NCI-H1417 treated with DMSO at 0.1 percent for 48 hours (cell line): ENCODE results near the gene CYGB.
"Not testable (repeated sequence)": the region's sequence is repeated elsewhere in the genome, so short reads cannot be mapped to it uniquely, and the experiment has no call there.

Source experiments
- DNase-seq: peaks from one replicate; lab custom pipeline; 2025; lab: John Stamatoyannopoulos, UW

CYGB gene

GRCh38 chr17:76523084-76524037, 14.1 kb downstream of the CYGB start:
- no peak for DNase-seq

DNA sequence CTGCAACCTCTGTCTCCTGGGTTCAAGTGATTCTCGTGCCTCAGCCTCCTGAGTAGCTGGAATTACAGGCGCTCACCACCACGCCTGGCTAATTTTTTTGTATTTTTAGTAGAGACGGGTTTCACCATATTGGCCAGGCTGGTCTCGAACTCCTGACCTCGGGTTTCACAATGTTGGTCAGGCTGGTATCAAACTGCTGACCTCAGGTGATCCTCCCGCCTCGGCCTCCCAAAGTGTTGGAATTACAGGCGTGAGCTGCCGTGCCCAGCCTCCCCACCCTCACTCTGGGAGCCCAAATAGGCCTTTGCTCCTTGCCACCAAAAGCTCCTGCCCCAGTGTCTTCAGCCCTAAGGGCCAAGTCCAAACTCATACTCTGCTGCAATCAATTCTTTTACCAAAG, 15.8 kb downstream of the CYGB start:
- not testable (repeated sequence) for DNase-seq

DNA sequence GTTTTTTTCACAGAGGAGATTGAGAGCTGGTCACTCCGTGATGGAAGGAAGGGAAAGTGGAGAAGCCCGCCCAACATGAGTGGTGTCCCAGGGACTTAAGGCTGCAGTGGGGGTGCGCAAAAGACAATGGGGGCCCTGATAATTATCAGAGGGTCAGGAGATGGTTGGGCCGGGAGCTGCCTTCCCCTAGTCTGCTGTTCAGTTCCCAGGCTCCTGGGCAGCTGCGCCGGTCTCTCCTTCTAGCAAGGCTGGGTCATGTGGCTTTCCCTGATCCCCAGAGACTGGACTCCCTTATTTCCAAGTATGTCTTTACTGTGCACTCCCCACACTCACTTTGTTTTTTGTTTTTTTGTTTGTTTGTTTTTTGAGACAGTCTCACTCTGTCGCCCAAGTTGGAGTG, 16.2 kb downstream of the CYGB start:
- DNase-seq, result no peak

GRCh38 chr17:76519048-76519966, 18.2 kb downstream of the CYGB start:
- DNase-seq, result no peak

GRCh38 chr17:76517638-76518038, 19.9 kb downstream of the CYGB start:
- DNase-seq, result no peak

DNA sequence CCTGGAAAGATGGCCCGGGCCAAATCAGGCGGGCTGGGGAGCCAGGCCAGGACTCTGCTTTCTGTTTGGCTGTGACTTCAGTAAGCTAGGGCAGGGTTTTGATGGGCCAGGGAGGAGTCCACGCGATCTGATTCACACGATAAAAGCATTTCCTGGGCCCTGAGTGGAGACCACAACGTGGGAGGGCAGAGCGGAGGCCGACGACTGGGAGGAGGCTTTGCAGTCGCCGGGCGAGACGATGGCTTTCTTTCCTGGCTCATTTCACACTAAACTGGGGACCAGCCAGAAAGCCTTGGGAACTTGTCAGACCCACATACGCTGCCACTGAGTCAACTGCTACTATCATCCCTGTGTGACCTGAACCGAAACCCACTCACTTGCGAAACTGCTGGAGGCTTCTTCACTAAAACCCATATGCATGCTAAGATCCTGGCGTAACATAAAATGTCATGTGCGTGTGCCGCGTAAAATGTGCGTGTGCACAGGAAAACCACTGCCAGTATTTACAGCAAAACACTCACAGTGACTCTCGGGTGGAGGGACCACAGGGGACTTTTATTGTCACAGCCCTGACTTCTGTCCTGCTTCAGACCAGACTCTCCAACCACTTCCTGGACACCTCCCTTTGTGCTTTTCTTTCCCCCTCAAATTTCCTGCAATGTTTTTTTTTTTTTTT, 22.1 kb downstream of the CYGB start:
- DNase-seq, result no peak

DNA sequence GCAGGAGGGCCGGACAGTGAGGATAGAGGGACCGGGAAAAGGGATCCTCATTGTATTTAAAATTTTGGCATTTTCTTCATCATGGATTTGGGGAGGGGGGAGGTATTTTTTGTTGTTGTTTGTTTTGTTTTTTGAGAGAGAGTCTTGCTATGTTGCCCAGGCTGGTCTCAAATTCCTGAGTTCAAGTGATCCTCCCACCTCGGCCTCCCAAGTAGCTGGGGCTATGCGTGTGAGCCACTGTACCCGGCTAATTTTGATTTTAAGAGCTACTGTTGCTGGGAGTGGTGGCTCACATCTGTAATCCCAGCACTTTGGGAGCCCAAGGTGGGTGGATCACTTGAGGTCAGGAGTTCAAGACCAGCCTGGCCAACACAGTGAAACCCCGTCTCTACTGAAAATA, 23.2 kb downstream of the CYGB start:
- not testable (repeated sequence) for DNase-seq

DNA sequence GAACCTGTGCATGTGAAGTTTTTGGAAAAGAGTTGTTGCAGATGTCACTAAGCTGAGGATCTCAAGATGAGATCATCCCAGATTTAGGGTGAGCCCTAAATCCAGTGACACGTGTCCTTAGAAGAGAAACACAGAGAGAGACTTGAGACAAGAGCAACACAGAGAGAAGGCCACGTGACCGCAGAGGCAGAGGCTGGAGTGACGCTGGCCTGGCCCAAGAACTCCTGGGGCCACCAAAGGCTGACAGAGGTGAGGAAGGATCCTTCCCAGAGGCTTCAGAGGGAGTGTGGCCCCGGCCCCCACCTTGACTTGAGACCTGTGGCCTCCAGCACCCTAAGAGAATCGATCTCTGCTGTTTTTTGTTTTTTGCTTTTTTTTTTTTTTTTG, 24.2 kb downstream of the CYGB start:
- DNase-seq, result no peak

GRCh38 chr17:76512366-76513305, 24.9 kb downstream of the CYGB start:
- no peak for DNase-seq

DNA sequence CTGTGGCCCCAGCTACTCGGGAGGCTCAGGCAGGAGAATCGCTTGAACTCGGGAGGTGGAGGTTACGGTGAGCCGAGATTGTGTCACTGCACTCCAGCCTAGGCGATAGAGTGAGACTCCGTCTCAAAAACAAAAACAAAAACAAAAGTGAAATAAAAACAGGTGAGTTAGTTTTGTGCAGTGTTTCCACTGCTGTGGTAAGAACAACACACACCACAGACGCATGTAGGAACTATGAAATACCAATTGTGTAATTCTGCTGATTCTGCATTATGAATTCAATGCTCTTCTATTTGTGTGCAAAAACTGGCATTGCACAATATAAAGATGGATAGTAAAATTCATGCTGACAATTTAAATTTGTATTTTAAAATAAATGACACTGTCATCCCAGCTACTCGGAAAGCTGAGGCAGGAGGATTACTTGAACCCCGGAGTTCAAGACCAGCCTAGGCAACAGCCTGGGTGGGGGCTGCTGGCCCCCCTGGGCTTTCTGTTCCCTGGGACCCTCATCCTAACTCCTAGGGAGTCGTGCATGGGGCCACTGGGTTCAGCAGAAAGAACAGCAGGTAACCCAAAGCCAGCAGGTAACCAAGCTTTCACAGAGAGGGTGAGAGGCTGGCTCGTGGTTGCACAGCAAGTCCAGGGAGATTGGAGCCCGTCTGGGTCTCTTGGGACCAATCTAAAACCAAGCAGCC, 25.7 kb downstream of the CYGB start:
- no peak for DNase-seq

- no peak for DNase-seq
These were observed 26.7 kb downstream of the CYGB start for GRCh38 chr17:76510831-76511244.

DNA sequence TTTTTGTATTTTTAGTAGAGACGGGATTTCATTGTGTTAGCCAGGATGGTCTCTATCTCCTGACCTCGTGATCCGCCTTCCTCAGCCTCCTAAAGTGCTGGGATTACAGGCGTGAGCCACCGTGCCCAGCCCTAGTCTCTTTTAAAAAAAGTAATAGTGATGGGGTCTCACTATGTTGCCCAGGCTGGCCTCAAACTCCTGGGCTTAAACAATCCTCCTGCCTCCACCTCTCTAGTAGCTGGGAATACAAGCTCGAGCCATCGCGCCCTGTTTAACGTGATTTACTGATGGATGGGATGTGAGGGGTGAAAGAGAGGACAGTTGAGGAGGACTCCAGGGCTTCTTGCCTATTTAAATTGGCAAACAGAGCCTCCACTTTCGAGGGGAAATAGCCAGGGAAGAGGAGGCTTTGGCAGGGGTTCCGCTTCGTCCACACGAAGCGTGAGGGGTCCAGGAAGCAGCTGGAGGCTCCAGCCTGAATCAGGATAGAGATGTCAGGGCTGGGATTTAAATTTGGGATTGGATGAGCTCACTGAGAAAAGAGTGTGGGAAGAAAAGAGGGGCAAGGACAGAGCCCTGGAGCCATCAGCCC, 28.9 kb downstream of the CYGB start:
- not testable (repeated sequence) for DNase-seq

- DNase-seq, result no peak
These were observed 30.8 kb downstream of the CYGB start for GRCh38 chr17:76506408-76507345.

DNA sequence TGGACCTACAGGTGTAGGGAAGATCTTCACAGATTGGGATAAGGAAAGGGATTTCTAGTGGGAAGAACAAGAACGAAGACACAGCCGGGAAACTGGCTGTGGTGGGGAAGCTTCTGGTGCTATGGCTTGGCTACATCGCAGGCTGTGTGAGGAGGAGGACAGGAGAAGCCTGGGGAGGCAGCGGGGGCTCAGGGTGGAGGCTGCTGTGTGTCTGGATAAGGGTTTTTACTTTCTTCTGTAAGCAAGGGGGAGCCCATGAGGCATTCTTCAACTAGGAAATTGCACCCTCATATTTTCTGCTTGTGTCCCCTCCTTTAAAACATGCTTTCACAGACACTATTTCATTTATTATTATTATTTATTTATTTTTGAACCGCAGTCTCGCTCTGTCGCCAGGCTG, 33.4 kb downstream of the CYGB start:
- no peak for DNase-seq

GRCh38 chr17:76502341-76503211, 34.9 kb downstream of the CYGB start:
- no peak for DNase-seq

DNA sequence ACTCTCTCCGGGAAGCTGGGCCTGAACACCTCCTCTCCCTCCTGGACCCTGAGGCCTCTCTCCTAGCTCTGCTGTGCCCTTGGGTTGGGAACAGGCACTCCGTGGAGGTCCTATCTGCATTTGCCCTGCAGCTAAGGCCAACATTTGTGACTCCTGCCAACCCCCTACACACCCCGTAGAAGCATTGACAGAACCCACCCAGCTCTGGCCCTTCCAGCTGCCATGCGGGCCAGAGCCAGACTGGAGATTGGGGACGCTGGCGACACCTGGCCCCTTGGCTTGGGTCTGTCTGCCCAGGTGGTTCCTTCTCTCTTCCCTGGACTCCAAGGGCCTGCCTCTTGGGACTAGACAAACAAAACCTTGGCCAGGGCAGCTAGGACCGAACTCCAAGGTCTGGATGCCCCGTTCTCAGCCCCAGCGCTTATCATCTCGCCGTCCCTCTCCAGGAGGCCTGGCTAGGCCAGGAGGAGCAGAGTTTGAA, 35.6 kb downstream of the CYGB start:
- DNase-seq, result no peak

GRCh38 chr17:76501018-76501826, 36.3 kb downstream of the CYGB start, which contains the start of gene RHBDF2:
Gene RHBDF2 (minus strand): TSS chr17:76501423. CDS start chr17:76481524, 19,899 bp downstream.
- no peak for DNase-seq
